ENCODE measurements around the gene C12orf50. TPM values are rescaled to one million over a fixed set of nuclear protein-coding genes. Genes with fewer than 3 reads are reported as not detected.

The C12orf50 gene
- polyA plus RNA-seq, 1 experiment = not detected

- no peak for DNase-seq (ENCODE audit: low read depth)
- H3K27me3 ChIP-seq (ENCODE audit: control insufficient read depth, insufficient read depth, low read length) = no peaks in the 10 kb centered on the region
- no peak overlapping the region for H3K4me3 ChIP-seq (ENCODE audit: low read depth, low read length)
- POLR2A ChIA-PET = no interaction called here
- peaks cover 3% of the 10 kb centered on the region for H3K36me3 ChIP-seq (ENCODE audit: control insufficient read depth, insufficient read depth, low read length)
- CTCF ChIA-PET = no interaction called here
- no peak for TF ChIP-seq CTCF (IDR thresholded peaks at IDR 0.05; ENCODE audit: insufficient read depth, low read depth, low read length)
Measured at GRCh38 chr12:88057994-88058718, 29.0 kb upstream of the C12orf50 start.

- H3K27me3 ChIP-seq (ENCODE audit: control insufficient read depth, insufficient read depth, low read length) = no peaks in the 10 kb centered on the region
- peaks cover 3% of the 10 kb centered on the region for H3K36me3 ChIP-seq (ENCODE audit: control insufficient read depth, insufficient read depth, low read length)
- CTCF ChIA-PET = no interaction called here
- H3K4me3 ChIP-seq (ENCODE audit: low read depth, low read length) = no peak overlapping the region
- POLR2A ChIA-PET = no interaction called here
- no peak for TF ChIP-seq CTCF (IDR thresholded peaks at IDR 0.05; ENCODE audit: insufficient read depth, low read depth, low read length)
- no peak for DNase-seq (ENCODE audit: low read depth)
Measured at GRCh38 chr12:88056571-88056970, 27.4 kb upstream of the C12orf50 start.

- peaks cover 4% of the 10 kb centered on the region for H3K36me3 ChIP-seq (ENCODE audit: control insufficient read depth, insufficient read depth, low read length)
- no peaks in the 10 kb centered on the region for H3K27me3 ChIP-seq (ENCODE audit: control insufficient read depth, insufficient read depth, low read length)
- DNase-seq (ENCODE audit: low read depth) = no peak
- TF ChIP-seq CTCF (IDR thresholded peaks at IDR 0.05; ENCODE audit: insufficient read depth, low read depth, low read length) = peak; percentile 59
- ChIA-PET POLR2A (no interaction called here), CTCF (interaction anchor here (3.2 kb wide), 1 partner anchor 10 kb away, joined by 11 read pairs; no protein-coding TSS in a partner anchor)
- H3K4me3 ChIP-seq (ENCODE audit: low read depth, low read length) = no peak overlapping the region
Measured at GRCh38 chr12:88052686-88053085, 23.5 kb upstream of the C12orf50 start.

GRCh38 chr12:88044035-88044434, 14.8 kb upstream of the C12orf50 start:
- ChIA-PET CTCF (interaction anchor here (0.5 to 1.6 kb wide), 3 partner anchors 23 to 29 kb away, joined by 3 read pairs; no protein-coding TSS in a partner anchor), POLR2A (no interaction called here)
- peaks cover 4% of the 10 kb centered on the region; the same call in 1 of the 2 replicates for H3K36me3 ChIP-seq (ENCODE audit: control insufficient read depth, insufficient read depth, low read length)

GRCh38 chr12:88037770-88038169, 8.6 kb upstream of the C12orf50 start:
- TF ChIP-seq CTCF (IDR thresholded peaks at IDR 0.05; ENCODE audit: insufficient read depth, low read depth, low read length) = no peak
- DNase-seq (ENCODE audit: low read depth) = no peak
- POLR2A ChIA-PET = no interaction called here
- Histone ChIP-seq H3K27me3 (ENCODE audit: control insufficient read depth, insufficient read depth, low read length) (no peaks in the 10 kb centered on the region), H3K36me3 (ENCODE audit: control insufficient read depth, insufficient read depth, low read length) (no peaks in the 10 kb centered on the region), H3K4me3 (ENCODE audit: low read depth, low read length) (no peak overlapping the region)
- CTCF ChIA-PET = interaction anchor here (0.6 kb wide), 1 partner anchor 163 kb away, joined by 6 read pairs; no protein-coding TSS in a partner anchor

More at GRCh38 chr12:88044035-88044434, 14.8 kb upstream of the C12orf50 start:
- no peaks in the 10 kb centered on the region for H3K27me3 ChIP-seq (ENCODE audit: control insufficient read depth, insufficient read depth, low read length)
- no peak for DNase-seq (ENCODE audit: low read depth)
- H3K4me3 ChIP-seq (ENCODE audit: low read depth, low read length) = no peak overlapping the region
- TF ChIP-seq CTCF (IDR thresholded peaks at IDR 0.05; ENCODE audit: insufficient read depth, low read depth, low read length) = no peak
